Measurements from ENCODE around the gene ALDH1L1.

ALDH1L1 gene

DNA sequence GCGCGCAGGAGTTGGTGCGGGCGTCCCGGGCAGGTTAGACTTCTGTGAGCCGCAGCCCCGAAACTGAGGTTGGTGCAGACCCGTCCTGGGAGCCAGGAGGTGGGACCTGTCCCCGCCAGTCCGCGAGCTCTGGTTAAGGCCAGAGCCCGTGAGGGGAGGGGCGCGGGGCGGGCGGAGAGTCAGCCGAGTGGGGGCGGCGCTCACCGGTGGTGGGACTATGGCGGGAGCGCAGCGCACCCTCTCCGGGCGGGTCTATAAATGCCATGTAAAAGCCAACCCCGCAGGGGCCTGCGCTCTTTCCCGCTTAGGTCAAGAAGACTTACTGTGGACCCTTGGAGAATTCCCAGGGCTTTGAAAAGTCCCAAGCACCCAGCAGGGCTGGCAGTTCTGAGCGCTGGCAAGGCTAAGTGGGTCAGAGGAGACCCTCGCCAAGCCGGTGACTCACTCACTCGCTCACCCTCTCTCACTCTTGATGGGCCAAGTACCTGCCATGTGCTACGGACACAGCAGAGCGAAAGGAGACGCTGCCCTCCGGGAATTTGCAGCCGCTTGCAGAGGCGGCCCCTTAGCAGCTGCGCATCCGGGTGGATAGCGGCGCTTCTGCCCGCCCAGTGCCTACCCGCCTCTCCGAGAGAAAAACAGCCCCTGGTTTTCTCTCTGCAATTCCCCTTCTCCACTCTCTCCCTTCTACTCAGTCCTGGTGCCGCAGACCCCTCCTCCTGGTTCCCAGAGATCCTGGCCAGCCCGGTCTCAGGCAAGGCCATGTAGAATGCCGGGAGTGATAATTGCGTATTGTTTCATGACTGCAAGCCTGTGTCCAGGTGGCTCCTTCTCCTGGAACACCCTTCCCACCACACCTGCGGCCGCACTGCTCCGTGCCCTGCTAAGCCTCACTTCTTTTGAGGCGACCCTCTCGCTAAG lies at the start of gene ALDH1L1:
Gene ALDH1L1, minus strand, starts transcription at position 110 of the 921 bp plus-strand sequence. CDS start 19,607 bp downstream, outside the sequence.
- DNase-seq (ENCODE audit: low spot score): no peak

- DNase-seq (ENCODE audit: low spot score): no peak
These were observed 46.0 kb upstream of the ALDH1L1 start for GRCh38 chr3:126226374-126226773.

GRCh38 chr3:126216416-126216815 lies 36.0 kb upstream of the ALDH1L1 start:
- no peak for DNase-seq (ENCODE audit: low spot score)

DNA sequence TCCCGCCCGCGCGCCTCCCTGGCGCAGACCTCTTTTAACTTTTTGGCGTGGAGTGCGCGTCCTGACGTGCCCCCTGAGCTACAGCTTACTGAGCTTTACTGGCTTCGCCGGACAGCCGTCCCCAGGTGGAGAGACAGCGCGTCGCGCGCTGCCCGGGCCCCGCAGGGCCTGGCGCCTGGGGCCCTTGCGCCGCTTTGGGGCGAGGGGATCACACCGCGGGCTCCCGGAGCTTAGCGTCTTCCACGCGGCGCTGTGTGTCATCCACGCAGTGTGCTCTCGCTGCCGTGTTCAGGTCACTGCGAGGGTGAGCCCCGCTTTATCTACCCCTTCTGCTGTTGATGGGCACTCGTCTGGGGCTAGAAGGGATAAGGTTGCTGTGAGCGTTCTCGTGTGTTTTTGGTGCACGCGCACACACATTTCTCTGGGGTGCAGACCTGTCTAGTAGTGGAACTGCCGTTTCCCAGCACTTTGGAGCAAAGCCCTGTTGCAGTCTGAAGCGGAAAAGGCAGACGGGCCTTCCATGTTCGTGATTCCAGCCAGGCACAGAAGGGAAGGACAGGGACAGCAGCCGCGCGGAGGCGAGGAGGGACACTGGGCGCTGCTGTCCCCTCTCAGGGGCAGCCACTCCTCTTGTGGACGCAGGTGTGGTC lies 33.1 kb upstream of the ALDH1L1 start:
- no peak for DNase-seq (ENCODE audit: low spot score)

DNA sequence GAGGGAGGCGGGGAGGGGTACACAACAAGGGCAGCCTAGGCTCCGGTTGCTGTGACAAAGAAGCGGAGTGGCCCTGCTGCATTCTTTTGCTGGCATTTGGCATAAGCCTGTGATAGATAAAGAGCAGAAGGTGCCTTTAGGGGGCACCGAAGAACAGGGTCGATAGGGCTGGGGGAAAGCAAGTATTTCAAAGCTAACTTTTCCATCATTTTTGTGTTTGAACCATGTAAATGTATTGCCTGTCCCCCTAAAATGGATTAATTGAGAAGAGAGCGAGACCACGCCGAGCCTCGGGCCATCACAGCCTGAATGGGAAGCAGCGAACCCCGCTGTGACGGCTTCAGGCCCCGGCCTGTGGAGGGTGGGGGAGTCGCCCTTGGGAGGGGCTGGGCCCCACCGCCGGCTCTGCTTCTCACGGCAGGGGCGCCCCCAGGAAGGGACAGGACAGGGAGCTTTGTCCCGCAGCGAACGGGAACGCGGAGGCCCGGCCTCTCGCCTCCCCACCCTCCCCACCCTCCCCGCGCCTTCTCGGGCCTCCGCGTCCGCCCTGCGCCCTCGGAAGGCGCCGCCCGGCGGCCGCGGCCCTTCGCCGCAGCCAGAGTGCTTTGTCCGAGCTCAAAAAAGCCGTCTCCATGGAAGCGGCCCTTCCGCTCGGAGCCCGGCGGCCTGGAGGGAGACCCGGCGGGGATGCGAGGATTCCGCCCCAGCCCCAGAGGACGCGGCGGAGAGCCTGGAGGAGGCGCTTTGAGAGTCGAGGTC lies 32.4 kb upstream of the ALDH1L1 start:
- DNase-seq (ENCODE audit: low spot score): no peak

- DNase-seq (ENCODE audit: low spot score): no peak
These were observed 31.8 kb upstream of the ALDH1L1 start for GRCh38 chr3:126212250-126212619.

- no peak for DNase-seq (ENCODE audit: low spot score)
These were observed 31.2 kb upstream of the ALDH1L1 start for GRCh38 chr3:126211569-126211968.

GRCh38 chr3:126210606-126211005 lies 30.2 kb upstream of the ALDH1L1 start:
- DNase-seq (ENCODE audit: low spot score): no peak

GRCh38 chr3:126209741-126210140 lies 29.4 kb upstream of the ALDH1L1 start:
- no peak for DNase-seq (ENCODE audit: low spot score)

DNA sequence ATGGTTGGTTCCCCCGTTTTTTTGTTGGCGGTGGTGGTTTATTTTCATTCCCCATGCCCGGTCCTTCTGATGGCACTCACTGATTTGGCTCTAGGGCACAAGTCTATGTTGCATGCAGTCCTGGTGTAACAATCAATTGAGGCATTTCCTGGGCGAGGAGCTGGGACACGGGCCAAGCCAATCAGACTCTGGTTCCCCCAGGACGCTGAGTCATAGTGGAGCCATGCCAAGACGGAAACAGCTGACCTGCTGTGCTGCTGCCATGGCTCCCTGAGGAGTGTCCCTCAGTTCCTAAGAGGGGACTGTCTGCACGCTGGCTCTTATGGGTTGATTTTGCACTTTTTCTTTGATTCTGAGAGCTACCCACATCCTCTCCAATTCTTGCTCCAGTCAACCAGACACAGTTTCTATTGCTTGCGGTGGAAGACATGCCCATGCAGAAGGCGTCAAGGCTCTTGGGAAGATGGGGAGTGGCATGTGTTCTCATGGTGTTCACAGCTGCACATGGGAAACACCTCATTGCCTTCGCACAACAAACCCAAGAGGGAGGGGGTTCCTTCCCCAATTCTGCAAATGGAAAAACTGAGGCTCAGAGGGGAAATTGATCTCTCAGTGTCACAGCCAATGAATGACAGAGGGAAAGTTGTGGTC lies 28.3 kb upstream of the ALDH1L1 start:
- DNase-seq (ENCODE audit: low spot score): no peak

GRCh38 chr3:126208182-126208581 lies 27.8 kb upstream of the ALDH1L1 start:
- no peak for DNase-seq (ENCODE audit: low spot score)

- no peak for DNase-seq (ENCODE audit: low spot score)
These were observed 26.8 kb upstream of the ALDH1L1 start for GRCh38 chr3:126207166-126207565.

DNA sequence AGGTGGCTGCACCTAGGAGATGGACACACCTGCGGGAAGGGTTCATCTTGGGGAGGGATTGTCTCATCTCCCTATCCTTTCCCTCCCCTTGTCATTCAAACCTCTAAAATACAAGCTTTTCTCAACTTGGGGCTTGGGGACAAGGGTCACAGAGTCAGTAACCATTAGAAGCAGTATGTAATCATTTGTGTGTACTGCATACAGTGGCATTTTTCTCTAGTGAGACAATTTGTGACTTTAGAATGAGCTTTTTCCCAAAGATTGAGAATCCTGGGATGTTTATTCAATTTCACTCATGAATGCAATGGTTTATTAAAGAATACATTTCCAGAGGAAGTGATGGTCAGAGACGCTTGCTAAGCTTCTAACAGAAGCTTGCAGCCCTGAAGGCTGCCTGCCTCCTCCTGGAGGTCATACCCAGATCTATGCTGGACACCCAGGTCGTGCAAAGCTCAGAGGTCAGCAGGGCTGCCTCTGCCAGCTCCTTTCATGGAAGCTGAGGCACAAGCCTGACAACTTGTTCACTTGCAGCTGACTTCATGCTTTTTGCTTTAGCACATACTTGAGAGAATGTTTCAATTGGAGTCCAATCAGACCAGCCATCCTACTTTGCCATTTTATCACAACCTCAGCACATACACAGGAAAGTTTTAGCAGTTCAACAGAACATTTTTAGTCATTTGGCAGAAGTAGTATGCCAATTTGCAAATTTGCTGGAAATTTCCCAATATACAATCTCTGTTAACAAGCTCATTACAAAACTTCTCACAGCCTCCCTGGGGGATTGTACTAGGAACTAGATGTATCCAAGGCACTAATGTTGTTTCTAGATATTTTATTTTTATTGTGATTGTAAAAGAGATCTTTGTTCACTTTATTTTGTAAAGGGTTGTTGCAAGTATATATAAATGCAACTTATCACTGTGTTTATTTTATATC lies 25.6 kb upstream of the ALDH1L1 start:
- DNase-seq (ENCODE audit: low spot score): no peak

GRCh38 chr3:126202680-126203079 lies 22.3 kb upstream of the ALDH1L1 start:
- no peak for DNase-seq (ENCODE audit: low spot score)

- DNase-seq (ENCODE audit: low spot score): no peak
These were observed 21.9 kb upstream of the ALDH1L1 start for GRCh38 chr3:126202276-126202675.

- DNase-seq (ENCODE audit: low spot score): no peak
These were observed 20.8 kb upstream of the ALDH1L1 start for GRCh38 chr3:126201168-126201567.

DNA sequence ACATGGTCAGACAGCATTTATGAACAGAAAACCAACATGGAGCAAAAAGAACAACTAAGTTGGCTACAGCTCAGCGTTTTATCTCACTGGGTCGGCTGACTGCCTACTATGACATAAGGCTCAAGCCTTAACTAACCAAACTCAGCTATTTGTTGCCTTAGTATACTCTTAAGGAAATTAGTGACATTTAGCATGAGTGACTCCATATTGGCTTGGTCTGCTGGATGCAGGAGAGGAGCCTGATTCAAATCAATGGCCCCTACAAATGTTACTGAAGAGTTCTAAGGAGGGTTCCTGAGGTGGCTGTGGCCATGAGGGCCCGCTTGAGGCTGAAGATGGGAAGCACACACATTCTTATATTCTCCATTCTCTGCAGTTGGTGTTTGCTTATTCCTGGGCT lies 20.1 kb upstream of the ALDH1L1 start:
- no peak for DNase-seq (ENCODE audit: low spot score)

DNA sequence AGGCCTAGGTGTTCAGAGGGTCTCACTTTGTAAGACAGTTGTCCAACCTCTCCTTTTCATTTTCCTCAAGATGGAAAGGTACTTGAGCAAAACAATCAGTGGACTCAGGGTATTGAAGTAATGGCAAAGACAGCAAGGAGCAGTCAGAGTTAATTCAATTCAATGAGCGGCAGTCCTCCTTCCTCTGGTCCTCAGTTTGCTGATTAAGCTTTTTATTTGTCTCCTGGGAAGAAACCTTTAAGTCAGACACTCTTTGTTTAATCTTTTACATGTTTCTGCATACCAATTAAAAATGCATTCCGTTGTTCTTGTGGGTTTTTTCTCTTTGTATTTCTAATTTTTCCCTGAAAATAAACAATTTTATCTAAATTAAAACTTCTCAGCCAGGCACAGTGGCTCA lies 18.9 kb upstream of the ALDH1L1 start:
- DNase-seq (ENCODE audit: low spot score): no peak

DNA sequence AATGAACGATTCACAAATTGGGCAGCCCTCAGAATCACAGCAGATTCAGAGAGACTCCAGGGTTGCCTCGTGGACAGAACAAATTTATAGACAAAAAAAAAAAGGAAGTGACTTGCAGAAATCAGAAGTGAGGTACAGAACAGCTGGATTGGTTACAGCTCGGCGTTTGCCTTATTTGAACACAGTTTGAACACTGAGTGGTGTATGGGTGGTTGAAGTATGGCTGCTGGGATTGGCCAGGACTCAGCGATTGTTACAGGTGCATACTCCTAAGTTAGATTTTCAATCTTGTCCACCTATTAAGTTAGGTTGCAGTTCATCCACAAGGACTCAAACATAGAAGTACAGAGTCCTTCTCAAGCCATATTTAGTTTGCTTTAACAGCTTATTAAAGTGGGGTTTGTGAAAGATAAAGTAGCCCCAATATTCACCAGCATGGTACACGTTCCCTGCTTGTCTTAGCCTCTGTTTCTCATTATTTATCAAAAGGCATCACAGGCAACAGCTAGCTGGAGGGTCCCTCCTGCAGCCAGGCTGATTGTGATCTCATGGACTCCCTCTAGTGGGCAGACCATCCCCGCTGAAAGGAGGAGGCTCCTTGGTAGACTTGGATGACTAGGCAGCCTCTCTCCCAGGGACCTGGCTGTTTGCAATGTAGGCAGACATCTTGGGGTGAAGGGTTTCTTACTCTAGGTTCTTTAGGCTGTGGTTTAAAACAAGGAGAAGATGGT lies 17.6 kb upstream of the ALDH1L1 start:
- peak; percentile 23 for DNase-seq (ENCODE audit: low spot score)

GRCh38 chr3:126197343-126197742 lies 17.0 kb upstream of the ALDH1L1 start:
- no peak for DNase-seq (ENCODE audit: low spot score)
